Measurements from ENCODE around the gene ADGRL1.
"Not testable (repeated sequence)": the region's sequence is repeated elsewhere in the genome, so short reads cannot be mapped to it uniquely, and the experiment has no call there.

Gene ADGRL1

GRCh38 chr19:14149509-14149994, 56.4 kb downstream of the ADGRL1 start:
- peak overlapping the region; percentile 66 to 83 (median 78); a peak in 21 of 22 replicates for H3K9ac ChIP-seq
- H3K27ac ChIP-seq, result peak overlapping the region; percentile 34 to 90 (median 82); a peak in 21 of 22 replicates
- TF ChIP-seq Cebpa-rat (IDR thresholded peaks at IDR 0.05), result no peak
- peaks cover 0 to 50% (median 0%) of the 10 kb centered on the region in 11 experiments; a peak in 4 of 22 replicates for H4K20me1 ChIP-seq
- H3K36me3 ChIP-seq, result peaks cover 6 to 27% (median 18%) of the 10 kb centered on the region in 11 experiments; a peak in 18 of 22 replicates
- peaks cover 59 to 87% (median 68%) of the 10 kb centered on the region in 10 experiments for H3K4me1 ChIP-seq
- no peaks in the 10 kb centered on the region for H3K9me3 ChIP-seq (replicated peaks in 1 of 11)
- no peaks in the 10 kb centered on the region for H3K27me3 ChIP-seq
- peak overlapping the region; percentile 23 to 64 (median 52) for H3K4me3 ChIP-seq
- peak overlapping the region; percentile 92 to 99 (median 96) for H3K4me2 ChIP-seq

- H3K4me2 ChIP-seq, result peak overlapping the region; percentile 92 to 99 (median 96)
- peaks cover 6 to 22% (median 15%) of the 10 kb centered on the region in 11 experiments; a peak in 18 of 22 replicates for H3K36me3 ChIP-seq
- peak overlapping the region; percentile 66 to 83 (median 78); a peak in 20 of 22 replicates for H3K9ac ChIP-seq
- H4K20me1 ChIP-seq, result peaks cover 0 to 48% (median 0%) of the 10 kb centered on the region in 11 experiments; a peak in 4 of 22 replicates
- no peaks in the 10 kb centered on the region for H3K9me3 ChIP-seq (replicated peaks in 1 of 11)
- H3K27me3 ChIP-seq, result no peaks in the 10 kb centered on the region
- TF ChIP-seq Cebpa-rat (IDR thresholded peaks at IDR 0.05), result no peak
- H3K4me1 ChIP-seq, result peaks cover 60 to 80% (median 67%) of the 10 kb centered on the region in 10 experiments
- H3K27ac ChIP-seq, result peak overlapping the region in 10 of 11 experiments; percentile 64 to 90 (median 83); a peak in 20 of 22 replicates
- H3K4me3 ChIP-seq, result peak overlapping the region in 9 of 10 experiments; percentile 28 to 64 (median 54); a peak in 16 of 20 replicates
These were observed 57.1 kb downstream of the ADGRL1 start for GRCh38 chr19:14148751-14149410.

- H3K36me3 ChIP-seq, result peaks cover 4 to 20% (median 15%) of the 10 kb centered on the region in 11 experiments; a peak in 17 of 22 replicates
- H3K4me2 ChIP-seq, result peak overlapping the region; percentile 92 to 99 (median 96)
- H3K9me3 ChIP-seq (replicated peaks in 1 of 11), result no peaks in the 10 kb centered on the region
- H3K27me3 ChIP-seq, result no peaks in the 10 kb centered on the region
- H3K27ac ChIP-seq, result peak overlapping the region in 10 of 11 experiments; percentile 64 to 90 (median 83); a peak in 20 of 22 replicates
- no peak for TF ChIP-seq Cebpa-rat (IDR thresholded peaks at IDR 0.05)
- H3K4me1 ChIP-seq, result peaks cover 62 to 77% (median 67%) of the 10 kb centered on the region in 10 experiments
- peaks cover 0 to 47% (median 0%) of the 10 kb centered on the region in 11 experiments; a peak in 4 of 22 replicates for H4K20me1 ChIP-seq
- H3K4me3 ChIP-seq, result peak overlapping the region in 3 of 10 experiments; percentile 51 to 64 (median 54); a peak in 4 of 20 replicates
- H3K9ac ChIP-seq, result peak overlapping the region; percentile 66 to 83 (median 78); a peak in 19 of 22 replicates
These were observed 58.0 kb downstream of the ADGRL1 start for GRCh38 chr19:14147797-14148605.

GRCh38 chr19:14146789-14147216, 59.2 kb downstream of the ADGRL1 start:
- peak overlapping the region; percentile 10 to 99 (median 42); a peak in 13 of 22 replicates for H3K4me2 ChIP-seq
- no peaks in the 10 kb centered on the region for H3K27me3 ChIP-seq
- no peak overlapping the region for H3K4me3 ChIP-seq

GRCh38 chr19:14146169-14146568, 59.8 kb downstream of the ADGRL1 start:
- not testable (repeated sequence) for H3K4me3 ChIP-seq; H3K27ac ChIP-seq; H3K9ac ChIP-seq; H3K36me3 ChIP-seq; H3K9me3 ChIP-seq (replicated peaks in 1 of 11); H3K27me3 ChIP-seq
- peak overlapping the region in 4 of 11 experiments; percentile 36 to 99 (median 63); a peak in 3 of 22 replicates for H3K4me2 ChIP-seq
- peaks cover 0 to 38% (median 7%) of the 10 kb centered on the region in 11 experiments; a peak in 7 of 22 replicates for H4K20me1 ChIP-seq
- peaks cover 46 to 82% (median 69%) of the 10 kb centered on the region in 10 experiments for H3K4me1 ChIP-seq

More at GRCh38 chr19:14146789-14147216, 59.2 kb downstream of the ADGRL1 start:
- Histone ChIP-seq H3K36me3 (peaks cover 0 to 8% (median 4%) of the 10 kb centered on the region in 11 experiments; a peak in 7 of 22 replicates), H3K27ac (no peak overlapping the region; a peak in 1 of 22 replicates), H3K4me1 (peaks cover 53 to 80% (median 70%) of the 10 kb centered on the region in 10 experiments), H4K20me1 (peaks cover 0 to 44% (median 7%) of the 10 kb centered on the region in 11 experiments; a peak in 7 of 22 replicates), H3K9me3 (replicated peaks in 1 of 11) (no peaks in the 10 kb centered on the region), H3K9ac (no peak overlapping the region; a peak in 1 of 22 replicates)
- TF ChIP-seq Cebpa-rat (IDR thresholded peaks at IDR 0.05), result no peak

- no peaks in the 10 kb centered on the region for H3K27me3 ChIP-seq
- TF ChIP-seq Cebpa-rat (IDR thresholded peaks at IDR 0.05), result no peak
- no peak overlapping the region for H3K4me3 ChIP-seq
- H4K20me1 ChIP-seq, result peaks cover 0 to 35% (median 7%) of the 10 kb centered on the region in 11 experiments; a peak in 7 of 22 replicates
- no peaks in the 10 kb centered on the region for H3K9me3 ChIP-seq (replicated peaks in 1 of 11)
- peaks cover 40 to 84% (median 64%) of the 10 kb centered on the region in 10 experiments for H3K4me1 ChIP-seq
- peak overlapping the region in 1 of 11 experiments; percentile 10; a peak in 1 of 22 replicates for H3K9ac ChIP-seq
- H3K4me2 ChIP-seq, result peak overlapping the region in 6 of 11 experiments; percentile 6 to 65 (median 46); a peak in 9 of 22 replicates
- 0 out of 22 replicates have a peak, but pooled peaks cover 0 to 6% (median 0%) of the 10 kb centered on the region in 11 experiments for H3K36me3 ChIP-seq
- no peak overlapping the region for H3K27ac ChIP-seq
These were observed 60.6 kb downstream of the ADGRL1 start for GRCh38 chr19:14145381-14145780.

GRCh38 chr19:14142262-14143190, 63.4 kb downstream of the ADGRL1 start:
- no peak overlapping the region for H3K9ac ChIP-seq
- peaks cover 0 to 31% (median 8%) of the 10 kb centered on the region in 11 experiments; a peak in 11 of 22 replicates for H4K20me1 ChIP-seq
- no peak overlapping the region for H3K4me3 ChIP-seq
- peaks cover 38 to 85% (median 62%) of the 10 kb centered on the region in 10 experiments for H3K4me1 ChIP-seq
- no peaks in the 10 kb centered on the region for H3K9me3 ChIP-seq (replicated peaks in 1 of 11)
- H3K27me3 ChIP-seq, result no peaks in the 10 kb centered on the region
- TF ChIP-seq Cebpa-rat (IDR thresholded peaks at IDR 0.05), result no peak
- peak overlapping the region in 2 of 11 experiments; percentile 13 to 89; a peak in 3 of 22 replicates for H3K4me2 ChIP-seq
- peaks cover 0 to 6% (median 0%) of the 10 kb centered on the region in 11 experiments; a peak in 1 of 22 replicates for H3K36me3 ChIP-seq
- no peak overlapping the region for H3K27ac ChIP-seq
